WTC11 (cell line): Measurements from ENCODE around the gene RPL12. TPM values are rescaled to one million over a fixed set of nuclear protein-coding genes. Genes with fewer than 3 reads are reported as not detected.

Source experiments
- ATAC-seq: fragments of 200-7000 bp; cut with Tn5 transposase; 2 replicates; pipeline ENCODE4 v1.10.0; 2021; ENCODE audit warnings: mild to moderate bottlenecking, moderate library complexity
- CTCF ChIA-PET: fragments of 300-600 bp; sonication (Branson Sonifier 250); formaldehyde crosslinking; loops from one replicate; lab custom pipeline; 2021; ENCODE audit warnings: antibody characterized with exemption; lab: Charles Lee
- POLR2A ChIA-PET: fragments of 350-600 bp; sonication (Branson Sonifier 250); formaldehyde crosslinking; loops from one replicate; lab custom pipeline; 2021; ENCODE audit warnings: antibody characterized with exemption; lab: Charles Lee
- DNase-seq: peaks from one replicate; pipeline ENCODE4 v3.0.0; 2021; ENCODE audit warnings: low spot score
- H3K27ac Mint-ChIP-seq: 2 replicates; pipeline ENCODE4 v1.8.0; 2021; ENCODE audit warnings: mixed read lengths
- H3K27me3 Mint-ChIP-seq: 2 replicates; pipeline ENCODE4 v1.8.0; 2021; ENCODE audit warnings: low read depth, mild to moderate bottlenecking, moderate library complexity, mixed read lengths
- H3K36me3 Mint-ChIP-seq: 2 replicates; pipeline ENCODE4 v1.8.0; 2021; ENCODE audit warnings: mixed read lengths
- H3K4me1 Mint-ChIP-seq: 2 replicates; pipeline ENCODE4 v1.8.0; 2022; ENCODE audit warnings: mixed read lengths
- H3K4me3 Mint-ChIP-seq: 2 replicates; pipeline ENCODE4 v1.8.0; 2021; ENCODE audit warnings: mild to moderate bottlenecking, moderate library complexity, mixed read lengths
- H3K9me3 Mint-ChIP-seq: 2 replicates; pipeline ENCODE4 v1.8.0; 2021; ENCODE audit warnings: mixed read lengths
- CREB1 ChIP-seq: sonication (generic); formaldehyde crosslinking; IDR thresholded peaks from 2 replicates; pipeline ENCODE4 v1.8.0; 2023; ENCODE audit warnings: mild to moderate bottlenecking, missing genetic modification reagents
- ELF4 ChIP-seq: sonication (generic); formaldehyde crosslinking; IDR thresholded peaks from 2 replicates; pipeline ENCODE4 v1.8.1; 2022; ENCODE audit warnings: low read depth, mild to moderate bottlenecking, moderate library complexity, missing genetic modification reagents
- NFATC4 ChIP-seq: fragments of 250-450 bp; sonication (Bioruptor Pico); IDR thresholded peaks from 2 replicates; pipeline ENCODE4 v1.9.0; 2021; ENCODE audit warnings: mild to moderate bottlenecking
- NFE2L1 ChIP-seq: sonication (generic); formaldehyde crosslinking; IDR thresholded peaks from 2 replicates; pipeline ENCODE4 v1.8.1; 2023; ENCODE audit warnings: missing genetic modification reagents
- NR1H2 ChIP-seq: sonication (generic); formaldehyde crosslinking; IDR thresholded peaks from 2 replicates; pipeline ENCODE4 v1.9.0; 2021; ENCODE audit warnings: mild to moderate bottlenecking, moderate library complexity, missing genetic modification reagents
- OVOL2 ChIP-seq: fragments of 250-450 bp; sonication (Bioruptor Pico); IDR thresholded peaks from 2 replicates; pipeline ENCODE4 v1.9.0; 2021; ENCODE audit warnings: mild to moderate bottlenecking, borderline replicate concordance
- SOX15 ChIP-seq: fragments of 250-450 bp; sonication (Bioruptor Pico); IDR thresholded peaks from 2 replicates; pipeline ENCODE4 v1.9.0; 2021; ENCODE audit warnings: mild to moderate bottlenecking
- TP53 ChIP-seq: sonication (generic); formaldehyde crosslinking; IDR thresholded peaks from 2 replicates; pipeline ENCODE4 v1.8.1; 2023; ENCODE audit warnings: mild to moderate bottlenecking, missing genetic modification reagents
- ZNF121 ChIP-seq: sonication (generic); formaldehyde crosslinking; IDR thresholded peaks from 2 replicates; pipeline ENCODE4 v1.8.0; 2023; ENCODE audit warnings: missing genetic modification reagents
- ZNF232 ChIP-seq: sonication (generic); formaldehyde crosslinking; IDR thresholded peaks from 2 replicates; pipeline ENCODE4 v1.8.0; 2022; ENCODE audit warnings: mild to moderate bottlenecking, missing genetic modification reagents
- ZNF317 ChIP-seq: sonication (generic); formaldehyde crosslinking; IDR thresholded peaks from 2 replicates; pipeline ENCODE4 v1.8.1; 2023; ENCODE audit warnings: low read depth, mild to moderate bottlenecking, moderate library complexity, missing genetic modification reagents, borderline replicate concordance
- total RNA-seq: library from RNA; stranded (reverse); gene quantifications from 3 replicates; pipeline ENCODE4 v1.2.3, GENCODE V29; 2021
- TF ChIP-seq, protein P1 (sequence below): sonication (generic); formaldehyde crosslinking; IDR thresholded peaks from 2 replicates; pipeline ENCODE4 v1.8.1; 2022; ENCODE audit warnings: low read depth, missing genetic modification reagents, borderline replicate concordance
- TF ChIP-seq, protein P2 (sequence below): sonication (generic); formaldehyde crosslinking; IDR thresholded peaks from 2 replicates; pipeline ENCODE4 v1.8.0; 2022; ENCODE audit warnings: mild to moderate bottlenecking, missing genetic modification reagents
- TF ChIP-seq, protein P3 (sequence below): sonication (generic); formaldehyde crosslinking; conservative IDR thresholded peaks from 2 replicates; pipeline ENCODE4 v1.8.1; 2023; ENCODE audit warnings: mild to moderate bottlenecking, low read depth, missing genetic modification reagents, moderate library complexity
- TF ChIP-seq, protein P4 (sequence below): sonication (generic); formaldehyde crosslinking; IDR thresholded peaks from 2 replicates; pipeline ENCODE4 v1.8.0; 2022; ENCODE audit warnings: mild to moderate bottlenecking, missing genetic modification reagents
- TF ChIP-seq, protein P5 (sequence below): fragments of 250-450 bp; sonication (Bioruptor Pico); IDR thresholded peaks from 2 replicates; pipeline ENCODE4 v1.8.0; 2021; ENCODE audit warnings: mild to moderate bottlenecking
- TF ChIP-seq, protein P6 (sequence below): sonication (generic); formaldehyde crosslinking; IDR thresholded peaks from 2 replicates; pipeline ENCODE4 v1.8.0; 2022; ENCODE audit warnings: missing genetic modification reagents
- TF ChIP-seq, protein P7 (sequence below): sonication (generic); formaldehyde crosslinking; IDR thresholded peaks from 2 replicates; pipeline ENCODE4 v1.8.1; 2022; ENCODE audit warnings: missing genetic modification reagents, borderline replicate concordance
- TF ChIP-seq, protein P8 (sequence below): sonication (generic); formaldehyde crosslinking; IDR thresholded peaks from 2 replicates; pipeline ENCODE4 v1.8.0; 2023; ENCODE audit warnings: missing genetic modification reagents
- TF ChIP-seq, protein P9 (sequence below): fragments of 250-450 bp; sonication (Bioruptor Pico); IDR thresholded peaks from 2 replicates; pipeline ENCODE4 v1.9.0; 2021; ENCODE audit warnings: mild to moderate bottlenecking

RPL12 gene
- total RNA-seq, 1 experiment from 2014 or later, result 1,902 TPM

DNA sequence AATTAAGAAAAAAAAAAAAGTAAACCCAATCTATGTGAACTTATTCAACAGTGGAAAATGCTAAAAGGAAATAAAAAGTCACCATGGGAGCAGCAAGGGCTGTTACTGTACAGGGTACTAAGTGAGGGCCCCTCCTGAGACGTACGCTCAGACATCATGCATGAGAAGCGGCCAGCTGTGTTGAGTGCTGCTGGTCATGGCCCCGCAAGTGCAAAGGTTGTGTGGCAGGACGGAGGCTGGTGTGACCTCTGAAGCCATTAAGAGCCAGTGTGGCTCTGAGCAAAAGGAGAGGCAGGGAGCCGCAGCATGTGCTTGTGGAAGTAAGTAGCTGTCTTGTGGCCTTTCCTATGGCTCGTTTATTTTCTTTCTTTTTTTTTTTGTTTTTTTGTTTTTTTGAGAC lies 30.1 kb downstream of the RPL12 start:
- ChIA-PET POLR2A (no interaction called here), CTCF (interaction anchor here (0.6 to 0.7 kb wide), 2 partner anchors 27 to 197 kb away, joined by 3 to 6 read pairs; no protein-coding TSS in a partner anchor)
- DNase-seq, result no peak
- Mint-ChIP-seq H3K9me3 (no peaks in the 10 kb centered on the region), H3K27ac (0 out of 2 replicates have a peak overlapping the region, but pooled peaks have one; percentile 49), H3K36me3 (0 out of 2 replicates have a peak, but pooled peaks cover 2% of the 10 kb centered on the region), H3K4me1 (peaks cover 41% of the 10 kb centered on the region), H3K27me3 (peaks cover 3% of the 10 kb centered on the region; the same call in 1 of the 2 replicates), H3K4me3 (no peak overlapping the region)
- no peak for ATAC-seq
- TF ChIP-seq, protein P1, sequence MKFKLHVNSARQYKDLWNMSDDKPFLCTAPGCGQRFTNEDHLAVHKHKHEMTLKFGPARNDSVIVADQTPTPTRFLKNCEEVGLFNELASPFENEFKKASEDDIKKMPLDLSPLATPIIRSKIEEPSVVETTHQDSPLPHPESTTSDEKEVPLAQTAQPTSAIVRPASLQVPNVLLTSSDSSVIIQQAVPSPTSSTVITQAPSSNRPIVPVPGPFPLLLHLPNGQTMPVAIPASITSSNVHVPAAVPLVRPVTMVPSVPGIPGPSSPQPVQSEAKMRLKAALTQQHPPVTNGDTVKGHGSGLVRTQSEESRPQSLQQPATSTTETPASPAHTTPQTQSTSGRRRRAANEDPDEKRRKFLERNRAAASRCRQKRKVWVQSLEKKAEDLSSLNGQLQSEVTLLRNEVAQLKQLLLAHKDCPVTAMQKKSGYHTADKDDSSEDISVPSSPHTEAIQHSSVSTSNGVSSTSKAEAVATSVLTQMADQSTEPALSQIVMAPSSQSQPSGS, result no peak
- TF ChIP-seq, protein P2, sequence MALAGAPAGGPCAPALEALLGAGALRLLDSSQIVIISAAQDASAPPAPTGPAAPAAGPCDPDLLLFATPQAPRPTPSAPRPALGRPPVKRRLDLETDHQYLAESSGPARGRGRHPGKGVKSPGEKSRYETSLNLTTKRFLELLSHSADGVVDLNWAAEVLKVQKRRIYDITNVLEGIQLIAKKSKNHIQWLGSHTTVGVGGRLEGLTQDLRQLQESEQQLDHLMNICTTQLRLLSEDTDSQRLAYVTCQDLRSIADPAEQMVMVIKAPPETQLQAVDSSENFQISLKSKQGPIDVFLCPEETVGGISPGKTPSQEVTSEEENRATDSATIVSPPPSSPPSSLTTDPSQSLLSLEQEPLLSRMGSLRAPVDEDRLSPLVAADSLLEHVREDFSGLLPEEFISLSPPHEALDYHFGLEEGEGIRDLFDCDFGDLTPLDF, result no peak
- TF ChIP-seq, protein P3, sequence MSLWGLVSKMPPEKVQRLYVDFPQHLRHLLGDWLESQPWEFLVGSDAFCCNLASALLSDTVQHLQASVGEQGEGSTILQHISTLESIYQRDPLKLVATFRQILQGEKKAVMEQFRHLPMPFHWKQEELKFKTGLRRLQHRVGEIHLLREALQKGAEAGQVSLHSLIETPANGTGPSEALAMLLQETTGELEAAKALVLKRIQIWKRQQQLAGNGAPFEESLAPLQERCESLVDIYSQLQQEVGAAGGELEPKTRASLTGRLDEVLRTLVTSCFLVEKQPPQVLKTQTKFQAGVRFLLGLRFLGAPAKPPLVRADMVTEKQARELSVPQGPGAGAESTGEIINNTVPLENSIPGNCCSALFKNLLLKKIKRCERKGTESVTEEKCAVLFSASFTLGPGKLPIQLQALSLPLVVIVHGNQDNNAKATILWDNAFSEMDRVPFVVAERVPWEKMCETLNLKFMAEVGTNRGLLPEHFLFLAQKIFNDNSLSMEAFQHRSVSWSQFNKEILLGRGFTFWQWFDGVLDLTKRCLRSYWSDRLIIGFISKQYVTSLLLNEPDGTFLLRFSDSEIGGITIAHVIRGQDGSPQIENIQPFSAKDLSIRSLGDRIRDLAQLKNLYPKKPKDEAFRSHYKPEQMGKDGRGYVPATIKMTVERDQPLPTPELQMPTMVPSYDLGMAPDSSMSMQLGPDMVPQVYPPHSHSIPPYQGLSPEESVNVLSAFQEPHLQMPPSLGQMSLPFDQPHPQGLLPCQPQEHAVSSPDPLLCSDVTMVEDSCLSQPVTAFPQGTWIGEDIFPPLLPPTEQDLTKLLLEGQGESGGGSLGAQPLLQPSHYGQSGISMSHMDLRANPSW (CRISPR knock-in tag), result no peak
- no peak for TF ChIP-seq ZNF121 (CRISPR knock-in tag)
- TF ChIP-seq, protein P4, sequence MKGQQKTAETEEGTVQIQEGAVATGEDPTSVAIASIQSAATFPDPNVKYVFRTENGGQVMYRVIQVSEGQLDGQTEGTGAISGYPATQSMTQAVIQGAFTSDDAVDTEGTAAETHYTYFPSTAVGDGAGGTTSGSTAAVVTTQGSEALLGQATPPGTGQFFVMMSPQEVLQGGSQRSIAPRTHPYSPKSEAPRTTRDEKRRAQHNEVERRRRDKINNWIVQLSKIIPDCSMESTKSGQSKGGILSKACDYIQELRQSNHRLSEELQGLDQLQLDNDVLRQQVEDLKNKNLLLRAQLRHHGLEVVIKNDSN (CRISPR knock-in tag), result no peak
- TF ChIP-seq ZNF317, result no peak
- TF ChIP-seq ZNF232 (CRISPR knock-in tag), result no peak
- TF ChIP-seq ELF4 (CRISPR knock-in tag), result no peak
- TF ChIP-seq, protein P5, sequence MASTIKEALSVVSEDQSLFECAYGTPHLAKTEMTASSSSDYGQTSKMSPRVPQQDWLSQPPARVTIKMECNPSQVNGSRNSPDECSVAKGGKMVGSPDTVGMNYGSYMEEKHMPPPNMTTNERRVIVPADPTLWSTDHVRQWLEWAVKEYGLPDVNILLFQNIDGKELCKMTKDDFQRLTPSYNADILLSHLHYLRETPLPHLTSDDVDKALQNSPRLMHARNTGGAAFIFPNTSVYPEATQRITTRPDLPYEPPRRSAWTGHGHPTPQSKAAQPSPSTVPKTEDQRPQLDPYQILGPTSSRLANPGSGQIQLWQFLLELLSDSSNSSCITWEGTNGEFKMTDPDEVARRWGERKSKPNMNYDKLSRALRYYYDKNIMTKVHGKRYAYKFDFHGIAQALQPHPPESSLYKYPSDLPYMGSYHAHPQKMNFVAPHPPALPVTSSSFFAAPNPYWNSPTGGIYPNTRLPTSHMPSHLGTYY (CRISPR knock-in tag), result no peak
- TF ChIP-seq TP53 (CRISPR knock-in tag), result no peak
- TF ChIP-seq NR1H2 (CRISPR knock-in tag), result no peak
- TF ChIP-seq SOX15 (CRISPR knock-in tag), result no peak
- TF ChIP-seq, protein P6, sequence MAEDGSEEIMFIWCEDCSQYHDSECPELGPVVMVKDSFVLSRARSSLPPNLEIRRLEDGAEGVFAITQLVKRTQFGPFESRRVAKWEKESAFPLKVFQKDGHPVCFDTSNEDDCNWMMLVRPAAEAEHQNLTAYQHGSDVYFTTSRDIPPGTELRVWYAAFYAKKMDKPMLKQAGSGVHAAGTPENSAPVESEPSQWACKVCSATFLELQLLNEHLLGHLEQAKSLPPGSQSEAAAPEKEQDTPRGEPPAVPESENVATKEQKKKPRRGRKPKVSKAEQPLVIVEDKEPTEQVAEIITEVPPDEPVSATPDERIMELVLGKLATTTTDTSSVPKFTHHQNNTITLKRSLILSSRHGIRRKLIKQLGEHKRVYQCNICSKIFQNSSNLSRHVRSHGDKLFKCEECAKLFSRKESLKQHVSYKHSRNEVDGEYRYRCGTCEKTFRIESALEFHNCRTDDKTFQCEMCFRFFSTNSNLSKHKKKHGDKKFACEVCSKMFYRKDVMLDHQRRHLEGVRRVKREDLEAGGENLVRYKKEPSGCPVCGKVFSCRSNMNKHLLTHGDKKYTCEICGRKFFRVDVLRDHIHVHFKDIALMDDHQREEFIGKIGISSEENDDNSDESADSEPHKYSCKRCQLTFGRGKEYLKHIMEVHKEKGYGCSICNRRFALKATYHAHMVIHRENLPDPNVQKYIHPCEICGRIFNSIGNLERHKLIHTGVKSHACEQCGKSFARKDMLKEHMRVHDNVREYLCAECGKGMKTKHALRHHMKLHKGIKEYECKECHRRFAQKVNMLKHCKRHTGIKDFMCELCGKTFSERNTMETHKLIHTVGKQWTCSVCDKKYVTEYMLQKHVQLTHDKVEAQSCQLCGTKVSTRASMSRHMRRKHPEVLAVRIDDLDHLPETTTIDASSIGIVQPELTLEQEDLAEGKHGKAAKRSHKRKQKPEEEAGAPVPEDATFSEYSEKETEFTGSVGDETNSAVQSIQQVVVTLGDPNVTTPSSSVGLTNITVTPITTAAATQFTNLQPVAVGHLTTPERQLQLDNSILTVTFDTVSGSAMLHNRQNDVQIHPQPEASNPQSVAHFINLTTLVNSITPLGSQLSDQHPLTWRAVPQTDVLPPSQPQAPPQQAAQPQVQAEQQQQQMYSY (CRISPR knock-in tag), result no peak
- no peak for TF ChIP-seq CREB1 (CRISPR knock-in tag)
- TF ChIP-seq NFE2L1 (CRISPR knock-in tag), result no peak
- TF ChIP-seq OVOL2 (CRISPR knock-in tag), result no peak
- TF ChIP-seq, protein P7, sequence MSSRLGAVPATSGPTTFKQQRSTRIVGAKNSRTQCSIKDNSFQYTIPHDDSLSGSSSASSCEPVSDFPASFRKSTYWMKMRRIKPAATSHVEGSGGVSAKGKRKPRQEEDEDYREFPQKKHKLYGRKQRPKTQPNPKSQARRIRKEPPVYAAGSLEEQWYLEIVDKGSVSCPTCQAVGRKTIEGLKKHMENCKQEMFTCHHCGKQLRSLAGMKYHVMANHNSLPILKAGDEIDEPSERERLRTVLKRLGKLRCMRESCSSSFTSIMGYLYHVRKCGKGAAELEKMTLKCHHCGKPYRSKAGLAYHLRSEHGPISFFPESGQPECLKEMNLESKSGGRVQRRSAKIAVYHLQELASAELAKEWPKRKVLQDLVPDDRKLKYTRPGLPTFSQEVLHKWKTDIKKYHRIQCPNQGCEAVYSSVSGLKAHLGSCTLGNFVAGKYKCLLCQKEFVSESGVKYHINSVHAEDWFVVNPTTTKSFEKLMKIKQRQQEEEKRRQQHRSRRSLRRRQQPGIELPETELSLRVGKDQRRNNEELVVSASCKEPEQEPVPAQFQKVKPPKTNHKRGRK (CRISPR knock-in tag), result no peak
- TF ChIP-seq NFATC4 (CRISPR knock-in tag), result no peak
- TF ChIP-seq, protein P8, sequence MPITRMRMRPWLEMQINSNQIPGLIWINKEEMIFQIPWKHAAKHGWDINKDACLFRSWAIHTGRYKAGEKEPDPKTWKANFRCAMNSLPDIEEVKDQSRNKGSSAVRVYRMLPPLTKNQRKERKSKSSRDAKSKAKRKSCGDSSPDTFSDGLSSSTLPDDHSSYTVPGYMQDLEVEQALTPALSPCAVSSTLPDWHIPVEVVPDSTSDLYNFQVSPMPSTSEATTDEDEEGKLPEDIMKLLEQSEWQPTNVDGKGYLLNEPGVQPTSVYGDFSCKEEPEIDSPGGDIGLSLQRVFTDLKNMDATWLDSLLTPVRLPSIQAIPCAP (CRISPR knock-in tag), result no peak
- TF ChIP-seq, protein P9, sequence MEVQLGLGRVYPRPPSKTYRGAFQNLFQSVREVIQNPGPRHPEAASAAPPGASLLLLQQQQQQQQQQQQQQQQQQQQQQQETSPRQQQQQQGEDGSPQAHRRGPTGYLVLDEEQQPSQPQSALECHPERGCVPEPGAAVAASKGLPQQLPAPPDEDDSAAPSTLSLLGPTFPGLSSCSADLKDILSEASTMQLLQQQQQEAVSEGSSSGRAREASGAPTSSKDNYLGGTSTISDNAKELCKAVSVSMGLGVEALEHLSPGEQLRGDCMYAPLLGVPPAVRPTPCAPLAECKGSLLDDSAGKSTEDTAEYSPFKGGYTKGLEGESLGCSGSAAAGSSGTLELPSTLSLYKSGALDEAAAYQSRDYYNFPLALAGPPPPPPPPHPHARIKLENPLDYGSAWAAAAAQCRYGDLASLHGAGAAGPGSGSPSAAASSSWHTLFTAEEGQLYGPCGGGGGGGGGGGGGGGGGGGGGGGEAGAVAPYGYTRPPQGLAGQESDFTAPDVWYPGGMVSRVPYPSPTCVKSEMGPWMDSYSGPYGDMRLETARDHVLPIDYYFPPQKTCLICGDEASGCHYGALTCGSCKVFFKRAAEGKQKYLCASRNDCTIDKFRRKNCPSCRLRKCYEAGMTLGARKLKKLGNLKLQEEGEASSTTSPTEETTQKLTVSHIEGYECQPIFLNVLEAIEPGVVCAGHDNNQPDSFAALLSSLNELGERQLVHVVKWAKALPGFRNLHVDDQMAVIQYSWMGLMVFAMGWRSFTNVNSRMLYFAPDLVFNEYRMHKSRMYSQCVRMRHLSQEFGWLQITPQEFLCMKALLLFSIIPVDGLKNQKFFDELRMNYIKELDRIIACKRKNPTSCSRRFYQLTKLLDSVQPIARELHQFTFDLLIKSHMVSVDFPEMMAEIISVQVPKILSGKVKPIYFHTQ, result no peak
